ENCODE measurements around the gene GSS.
A peak's percentile ranks its signal among the peaks of the same experiment; 100 is the strongest.

Gene GSS

GRCh38 chr20:34955231-34956040, at the start of gene GSS, which contains the start of gene MYH7B:
GSS (minus strand) TSS chr20:34955806; CDS start chr20:34951852, 3,954 bp downstream.
MYH7B (plus strand) TSS chr20:34955868; CDS start chr20:34978006, 22,138 bp downstream.
- Histone ChIP-seq H3K36me3 (replicated peaks) (no peaks in the 10 kb centered on the region), H3K27me3 (replicated peaks) (no peaks in the 10 kb centered on the region), H3K4me3 (ENCODE audit: low read depth, low read length) (peak within 1 kb of the TSS; percentile 78), H3K27ac (peak within 1 kb of the TSS; percentile 83)
- peak; percentile 65 for TF ChIP-seq CTCF (IDR thresholded peaks at IDR 0.05; ENCODE audit: low read depth, low read length, missing control alignments)
- DNase-seq: peak; percentile 93
- in situ Hi-C loops (cut with HindIII; ENCODE audit: low pct_ligation_motif_present, low sequenced_read_pairs): no loop called here

- TF ChIP-seq CTCF (IDR thresholded peaks at IDR 0.05; ENCODE audit: low read depth, low read length, missing control alignments): no peak
- DNase-seq: no peak
- Histone ChIP-seq H3K36me3 (replicated peaks) (peaks cover 83% of the 10 kb centered on the region), H3K27ac (no peak overlapping the region), H3K4me3 (ENCODE audit: low read depth, low read length) (no peak overlapping the region), H3K27me3 (replicated peaks) (no peaks in the 10 kb centered on the region)
- in situ Hi-C loops (cut with HindIII; ENCODE audit: low pct_ligation_motif_present, low sequenced_read_pairs): no loop called here
These were observed 49.3 kb upstream of the GSS start for GRCh38 chr20:35004749-35005462.

- no peaks in the 10 kb centered on the region for H3K27me3 ChIP-seq (replicated peaks)
- in situ Hi-C loops (cut with HindIII; ENCODE audit: low pct_ligation_motif_present, low sequenced_read_pairs): no loop called here
- DNase-seq: no peak
- no peak overlapping the region for H3K27ac ChIP-seq
- no peak for TF ChIP-seq CTCF (IDR thresholded peaks at IDR 0.05; ENCODE audit: low read depth, low read length, missing control alignments)
- H3K36me3 ChIP-seq (replicated peaks): peaks cover 80% of the 10 kb centered on the region
- H3K4me3 ChIP-seq (ENCODE audit: low read depth, low read length): no peak overlapping the region
These were observed 48.6 kb upstream of the GSS start for GRCh38 chr20:35004051-35004725.

- in situ Hi-C loops (cut with HindIII; ENCODE audit: low pct_ligation_motif_present, low sequenced_read_pairs): no loop called here
- no peak for TF ChIP-seq CTCF (IDR thresholded peaks at IDR 0.05; ENCODE audit: low read depth, low read length, missing control alignments)
- H3K4me3 ChIP-seq (ENCODE audit: low read depth, low read length): no peak overlapping the region
These were observed 47.8 kb upstream of the GSS start for GRCh38 chr20:35003211-35004031.

GRCh38 chr20:35002426-35003210, 47.0 kb upstream of the GSS start:
- no peak for DNase-seq
- Histone ChIP-seq H3K4me3 (ENCODE audit: low read depth, low read length) (no peak overlapping the region), H3K27ac (no peak overlapping the region), H3K27me3 (replicated peaks) (no peaks in the 10 kb centered on the region), H3K36me3 (replicated peaks) (peaks cover 80% of the 10 kb centered on the region)
- in situ Hi-C loops (cut with HindIII; ENCODE audit: low pct_ligation_motif_present, low sequenced_read_pairs): no loop called here
- no peak for TF ChIP-seq CTCF (IDR thresholded peaks at IDR 0.05; ENCODE audit: low read depth, low read length, missing control alignments)

More at GRCh38 chr20:35003211-35004031, 47.8 kb upstream of the GSS start:
- no peak overlapping the region for H3K27ac ChIP-seq
- DNase-seq: no peak
- H3K27me3 ChIP-seq (replicated peaks): no peaks in the 10 kb centered on the region
- peaks cover 80% of the 10 kb centered on the region for H3K36me3 ChIP-seq (replicated peaks)

Measured in brain microvascular endothelial cell (primary cell).